GM12891 (cell line): ENCODE measurements around the gene SUCO.

Experiments used
- POLR2A ChIP-seq: IDR thresholded peaks from 2 replicates; pipeline ENCODE4 v1.6.1; 2011; ENCODE audit warnings: low read depth, low read length, control low read depth
- POLR2AphosphoS5 ChIP-seq: IDR thresholded peaks from 2 replicates; pipeline ENCODE4 v1.6.1; 2011; ENCODE audit warnings: low read depth, low read length, control low read depth

DNA sequence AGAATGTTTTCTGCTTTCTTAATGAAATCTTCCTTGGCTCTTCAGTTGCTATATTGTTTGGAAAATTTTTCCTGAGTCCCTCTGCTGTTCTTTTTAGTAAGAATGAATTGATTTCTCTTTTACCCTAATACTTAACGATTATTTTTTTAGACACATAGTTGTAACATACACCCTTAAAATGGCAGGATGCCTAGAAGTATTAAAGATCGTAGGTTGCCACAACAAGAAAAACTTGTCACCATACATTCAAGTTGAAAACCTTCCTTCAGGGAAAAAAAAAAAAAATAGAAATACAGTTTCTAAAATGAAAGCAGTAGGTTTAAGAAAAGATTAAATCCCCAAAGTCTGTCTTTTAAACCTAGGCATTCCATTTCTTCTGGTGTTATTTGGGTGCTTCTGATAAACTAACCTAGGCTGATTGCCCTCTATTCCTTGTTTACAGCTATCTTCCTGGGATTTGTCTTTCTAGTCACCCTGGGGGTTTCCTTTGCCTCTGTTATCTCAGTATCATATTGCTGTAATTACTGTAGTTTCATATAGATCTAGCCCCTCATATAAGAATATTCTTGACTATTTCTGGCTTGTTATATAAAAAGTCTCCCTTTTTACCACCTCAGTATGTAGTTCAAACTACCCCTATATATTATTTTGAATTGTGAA is 16.8 kb downstream of the SUCO start:
- TF ChIP-seq POLR2A (no peak), POLR2AphosphoS5 (no peak)
